HL-60 (cell line): ENCODE results near the gene LRBA.

Experiments used
- DNase-seq, 2 experiments: peaks; one replicate each; pipeline ENCODE4 v3.0.0-alpha.2; 2010 to 2020; ENCODE audit warnings: low read depth in 1 of 2, low spot score in 1 of 2
- H3K27ac ChIP-seq: fragments of 250-450 bp; sonication (Bioruptor Pico); replicated peaks from 2 replicates; pipeline ENCODE4 v1.5.1; 2020; ENCODE audit warnings: mild to moderate bottlenecking, moderate library complexity
- H3K27me3 ChIP-seq: fragments of 250-450 bp; sonication (Bioruptor Pico); 2 replicates; pipeline ENCODE4 v1.5.1; 2021; ENCODE audit warnings: mild to moderate bottlenecking, moderate library complexity; ENCODE audit not compliant: insufficient read depth, poor library complexity, severe bottlenecking
- H3K4me3 ChIP-seq: replicated peaks from 2 replicates; pipeline ENCODE4 v1.5.1; 2011; ENCODE audit warnings: mild to moderate bottlenecking, control low read depth, low read length; ENCODE audit not compliant: insufficient read depth
- CTCF ChIP-seq: IDR thresholded peaks from one replicate; pipeline ENCODE4 v1.5.1; 2011; ENCODE audit warnings: low read length, control low read depth, inconsistent platforms; ENCODE audit not compliant: insufficient read depth
- GABPA ChIP-seq: IDR thresholded peaks from 2 replicates; pipeline ENCODE4 v1.6.1; 2012; ENCODE audit warnings: low read depth
- POLR2AphosphoS5 ChIP-seq: IDR thresholded peaks from 2 replicates; pipeline ENCODE4 v1.6.1; 2012; ENCODE audit warnings: low read depth
- REST ChIP-seq: IDR thresholded peaks from 2 replicates; pipeline ENCODE4 v1.6.1; 2012; ENCODE audit warnings: low read depth; ENCODE audit not compliant: insufficient replicate concordance
- SPI1 ChIP-seq: IDR thresholded peaks from 2 replicates; pipeline ENCODE4 v1.6.1; 2012; ENCODE audit warnings: low read depth, mild to moderate bottlenecking, borderline replicate concordance

Gene LRBA

GRCh38 chr4:150875367-150875766, 139.7 kb downstream of the LRBA start:
- no peak for DNase-seq
- Histone ChIP-seq H3K27me3 (no peaks in the 10 kb centered on the region), H3K4me3 (no peak overlapping the region), H3K27ac (no peak overlapping the region)
- TF ChIP-seq GABPA (no peak), POLR2AphosphoS5 (no peak), REST (no peak)

GRCh38 chr4:150874338-150875226, 140.5 kb downstream of the LRBA start:
- TF ChIP-seq POLR2AphosphoS5 (no peak), SPI1 (no peak), CTCF (no peak), REST (no peak), GABPA (no peak)
- no peak overlapping the region for H3K27ac ChIP-seq
- DNase-seq: no peak

GRCh38 chr4:150867148-150867547, 147.9 kb downstream of the LRBA start:
- Histone ChIP-seq H3K27ac (no peak overlapping the region), H3K4me3 (no peak overlapping the region), H3K27me3 (no peaks in the 10 kb centered on the region)
- peak; percentile 20 to 66 for DNase-seq
- TF ChIP-seq REST (no peak), CTCF (peak; percentile 14), POLR2AphosphoS5 (no peak), SPI1 (no peak)

More at GRCh38 chr4:150874338-150875226, 140.5 kb downstream of the LRBA start:
- Histone ChIP-seq H3K27me3 (no peaks in the 10 kb centered on the region), H3K4me3 (no peak overlapping the region)
